Esophagus muscularis mucosa (tissue), 4 donors: ENCODE data around the gene SMIM24. TPM values are rescaled to one million over a fixed set of nuclear protein-coding genes. Genes with fewer than 3 reads are reported as not detected.

Experiments used
- DNase-seq: peaks from one replicate; pipeline ENCODE4 v3.0.0-alpha.2; 2017; ENCODE audit errors: extremely low spot score
- H3K27ac ChIP-seq, 4 donors: fragments of 200-600 bp; sonication (generic); replicated peaks in 1 of 4; 1 replicate in 3 of 4; 2 replicates in 1 of 4; pipeline ENCODE4 v1.5.1; 2016 to 2019; ENCODE audit warnings: mild to moderate bottlenecking in 1 of 4
- H3K27me3 ChIP-seq, 4 donors: fragments of 200-600 bp; sonication (generic); one replicate each; pipeline versions ENCODE4 v1.5.1 to v1.6.0; 2016 to 2019
- H3K36me3 ChIP-seq, 4 donors: fragments of 200-600 bp; sonication (generic); one replicate each; pipeline ENCODE4 v1.5.1; 2016 to 2019
- H3K4me1 ChIP-seq, 4 donors: fragments of 200-600 bp; sonication (generic); one replicate each; pipeline ENCODE4 v1.5.1; 2016 to 2019
- H3K4me3 ChIP-seq, 4 donors: fragments of 200-600 bp; sonication (generic); 1 replicate in 2 of 4; 2 replicates in 2 of 4; pipeline ENCODE4 v1.5.1; 2016 to 2019; ENCODE audit warnings: mild to moderate bottlenecking in 4 of 4, moderate library complexity in 1 of 4
- H3K9me3 ChIP-seq, 4 donors: fragments of 200-600 bp; sonication (generic); 1 replicate in 3 of 4; 2 replicates in 1 of 4; pipeline ENCODE4 v1.5.1; 2016 to 2019
- CTCF ChIP-seq, 3 experiments: fragments of 200-600 bp in 2 of 3; fragments of 450-650 bp in 1 of 3; sonication (generic) in 2 of 3; IDR thresholded peaks; one replicate each; pipeline ENCODE4 v1.5.1; 2017 to 2019; ENCODE audit warnings: antibody characterized with exemption in 3 of 3, mild to moderate bottlenecking in 2 of 3, moderate library complexity in 1 of 3
- EP300 ChIP-seq: sonication (generic); formaldehyde crosslinking; IDR thresholded peaks from one replicate; pipeline ENCODE4 v1.6.1; 2017; ENCODE audit warnings: antibody characterized with exemption
- POLR2A ChIP-seq: fragments of 450-650 bp; IDR thresholded peaks from one replicate; pipeline ENCODE4 v1.6.1; 2017; ENCODE audit warnings: antibody characterized with exemption, moderate library complexity, mild to moderate bottlenecking, low read depth
- POLR2AphosphoS5 ChIP-seq, 2 donors: sonication (generic); formaldehyde crosslinking; IDR thresholded peaks; one replicate each; pipeline ENCODE4 v1.6.1; 2017; ENCODE audit warnings: antibody characterized with exemption in 2 of 2
- whole genome bisulfite sequencing: methylation state at CpG from one replicate; pipeline ENCODE4 v1.1.5; 2018; 5-methylcytosine and 5-hydroxymethylcytosine counted together
- intact Hi-C: fragments of 100-400 bp; cut with DNase I; formaldehyde crosslinking; loops from one replicate; pipeline ENCODE4 v1.15.1; 2023
- total RNA-seq, 4 donors: library from RNA; depleted of rRNA; stranded (reverse); fragments of >200 nt; gene quantifications; one replicate each; pipeline versions ENCODE4 v1.1.0 to v1.2.1, GENCODE V29; 2016

The SMIM24 gene
- total RNA-seq, 4 donors from 2014 or later = not detected

GRCh38 chr19:3440082-3440481, 40.2 kb downstream of the SMIM24 start:
- Histone ChIP-seq H3K9me3 (no peaks in the 10 kb centered on the region), H3K4me1 (peaks cover 41 to 77% (median 64%) of the 10 kb centered on the region in 4 donors), H3K4me3 (no peak overlapping the region), H3K27me3 (no peaks in the 10 kb centered on the region), H3K27ac (peak overlapping the region; percentile 34 to 78 (median 72)), H3K36me3 (peaks cover 34 to 88% (median 69%) of the 10 kb centered on the region in 4 donors)
- no peak for TF ChIP-seq EP300
- TF ChIP-seq POLR2A = no peak
- TF ChIP-seq CTCF (IDR thresholded peaks at IDR 0.05) = peak; percentile 32 to 53 (median 46)
- peak in 1 of 2 donors; percentile 34 for TF ChIP-seq POLR2AphosphoS5 (IDR thresholded peaks at IDR 0.05)
- 59% methylated on average over 12 of the region's 13 CpGs for WGBS
- no peak for DNase-seq
- intact Hi-C loops = no loop called here

GRCh38 chr19:3434630-3435553, 45.4 kb downstream of the SMIM24 start:
- Histone ChIP-seq H3K27me3 (no peaks in the 10 kb centered on the region), H3K9me3 (no peaks in the 10 kb centered on the region), H3K36me3 (peaks cover 30 to 74% (median 59%) of the 10 kb centered on the region in 4 donors), H3K27ac (peak overlapping the region; percentile 93 to 97 (median 96)), H3K4me3 (peak overlapping the region; percentile 47 to 55 (median 50)), H3K4me1 (peaks cover 37 to 76% (median 64%) of the 10 kb centered on the region in 4 donors)
- 6% methylated on average over 36 of the region's 67 CpGs for WGBS
- intact Hi-C loops = no loop called here
- TF ChIP-seq POLR2AphosphoS5 (IDR thresholded peaks at IDR 0.05) = peak; percentile 90 to 92
- peak in 1 of 3 experiments; percentile 15 for TF ChIP-seq CTCF (IDR thresholded peaks at IDR 0.05)
- TF ChIP-seq POLR2A = no peak
- DNase-seq = peak; percentile 99

- no peak for DNase-seq
- H3K9me3 ChIP-seq = no peaks in the 10 kb centered on the region
- WGBS = 94% methylated on average over 10 of the region's 11 CpGs
- no peaks in the 10 kb centered on the region for H3K27me3 ChIP-seq
- peaks cover 46 to 80% (median 72%) of the 10 kb centered on the region in 4 donors for H3K4me1 ChIP-seq
- peak overlapping the region; percentile 47 to 55 (median 50) for H3K4me3 ChIP-seq
- peak overlapping the region; percentile 93 to 97 (median 96) for H3K27ac ChIP-seq
- H3K36me3 ChIP-seq = peaks cover 30 to 70% (median 56%) of the 10 kb centered on the region in 4 donors
- intact Hi-C loops = no loop called here
- TF ChIP-seq CTCF (IDR thresholded peaks at IDR 0.05) (no peak), POLR2AphosphoS5 (IDR thresholded peaks at IDR 0.05) (no peak), POLR2A (no peak), EP300 (no peak)
These were observed 46.4 kb downstream of the SMIM24 start for GRCh38 chr19:3433805-3434540.

GRCh38 chr19:3433313-3433712, 47.0 kb downstream of the SMIM24 start:
- DNase-seq = no peak
- TF ChIP-seq POLR2A (no peak), POLR2AphosphoS5 (IDR thresholded peaks at IDR 0.05) (peak in 1 of 2 donors; percentile 16)
- peaks cover 26 to 63% (median 53%) of the 10 kb centered on the region in 4 donors for H3K36me3 ChIP-seq
- WGBS = 92% methylated on average over 9 of the region's 12 CpGs
- H3K9me3 ChIP-seq = no peaks in the 10 kb centered on the region
- H3K4me3 ChIP-seq = no peak overlapping the region
- peak overlapping the region; percentile 93 to 97 (median 96) for H3K27ac ChIP-seq
- H3K27me3 ChIP-seq = no peaks in the 10 kb centered on the region
- intact Hi-C loops = no loop called here
- peaks cover 52 to 86% (median 78%) of the 10 kb centered on the region in 4 donors for H3K4me1 ChIP-seq
